Activated CD4-positive, alpha-beta T cell treated with anti-CD3 and anti-CD28 coated beads, Interleukin-2, Interleukin-4, amounts not matched to agents 100 ng/mL and 50 ng/mL, durations not matched to agents 16 hours and 8 hours (primary cell): ENCODE measurements around the gene MGST2.

Experiments
- DNase-seq: peaks from one replicate; pipeline ENCODE4 v3.0.0-alpha.2; 2020; ENCODE audit warnings: low spot score

The MGST2 gene

GRCh38 chr4:139704915-139705485 lies 39.4 kb downstream of the MGST2 start:
- DNase-seq = peak; percentile 2

- DNase-seq = no peak
Observed at GRCh38 chr4:139709660-139710059, 44.0 kb downstream of the MGST2 start.

- DNase-seq = no peak
Observed at GRCh38 chr4:139710073-139710472, 44.5 kb downstream of the MGST2 start.

- no peak for DNase-seq
Observed at GRCh38 chr4:139711461-139711860, 45.8 kb downstream of the MGST2 start.

GRCh38 chr4:139712882-139713281 lies 47.3 kb downstream of the MGST2 start:
- DNase-seq = no peak

GRCh38 chr4:139715746-139716391 lies 50.2 kb downstream of the MGST2 start:
- DNase-seq = no peak

GRCh38 chr4:139718358-139718757 lies 52.7 kb downstream of the MGST2 start:
- no peak for DNase-seq

- no peak for DNase-seq
Observed at GRCh38 chr4:139718833-139719232, 53.2 kb downstream of the MGST2 start.

- DNase-seq = no peak
Observed at GRCh38 chr4:139719381-139720101, 53.9 kb downstream of the MGST2 start.

GRCh38 chr4:139720806-139721205 lies 55.2 kb downstream of the MGST2 start:
- no peak for DNase-seq

- no peak for DNase-seq
Observed at GRCh38 chr4:139721789-139722188, 56.2 kb downstream of the MGST2 start.

GRCh38 chr4:139725236-139725635 lies 59.6 kb downstream of the MGST2 start:
- DNase-seq = no peak

- DNase-seq = no peak
Observed at GRCh38 chr4:139726615-139727014, 61.0 kb downstream of the MGST2 start.

- DNase-seq = no peak
Observed at GRCh38 chr4:139728146-139728545, 62.5 kb downstream of the MGST2 start.

- DNase-seq = no peak
Observed at GRCh38 chr4:139728840-139729239, 63.2 kb downstream of the MGST2 start.

- DNase-seq = no peak
Observed at GRCh38 chr4:139732991-139733570, 67.5 kb downstream of the MGST2 start.

- DNase-seq = no peak
Observed at GRCh38 chr4:139734201-139734874, 68.7 kb downstream of the MGST2 start.

- peak; percentile 50 for DNase-seq
Observed at GRCh38 chr4:139734875-139735380, 69.3 kb downstream of the MGST2 start.

GRCh38 chr4:139735381-139736273 lies 70.0 kb downstream of the MGST2 start:
- no peak for DNase-seq

- DNase-seq = no peak
Observed at GRCh38 chr4:139736274-139736660, 70.6 kb downstream of the MGST2 start.

GRCh38 chr4:139736661-139737060 lies 71.0 kb downstream of the MGST2 start:
- no peak for DNase-seq
